Measurements from ENCODE around the gene LITAF.
"Not testable (repeated sequence)": the region's sequence is repeated elsewhere in the genome, so short reads cannot be mapped to it uniquely, and the experiment has no call there.

- TF ChIP-seq EP300 (IDR thresholded peaks at IDR 0.05; ENCODE audit: low read depth); CTCF (IDR thresholded peaks at IDR 0.05); POLR2A (IDR thresholded peaks at IDR 0.05); POLR2AphosphoS5 (IDR thresholded peaks at IDR 0.05): not testable (repeated sequence)
These were observed 4.9 kb upstream of the LITAF start for GRCh38 chr16:11591630-11592029.
